A549 (cell line): Measurements from ENCODE around the gene HIVEP1.

Experiments used
- CHD2 ChIP-seq: fragments of 150-350 bp; IDR thresholded peaks from 2 replicates; pipeline ENCODE4 v1.6.1; 2014; ENCODE audit warnings: low read length; ENCODE audit not compliant: partially characterized antibody
- CTCF ChIP-seq: fragments of >200 bp; sonication (Bioruptor Twin); formaldehyde crosslinking; IDR thresholded peaks from 3 replicates; pipeline ENCODE4 v1.5.1; 2016
- MYC ChIP-seq: IDR thresholded peaks from 2 replicates; pipeline ENCODE4 v1.6.1; 2012; ENCODE audit warnings: mild to moderate bottlenecking, inconsistent platforms, low read length, improper control_type of control experiment, borderline replicate concordance
- RCOR1 ChIP-seq: fragments of 150-350 bp; IDR thresholded peaks from 2 replicates; pipeline ENCODE4 v1.6.1; 2014; ENCODE audit warnings: antibody characterized with exemption, low read length, low read depth
- REST ChIP-seq: fragments of 200-600 bp; sonication (generic); IDR thresholded peaks from 2 replicates; pipeline ENCODE4 v1.6.1; 2016; ENCODE audit warnings: antibody characterized with exemption, mild to moderate bottlenecking, moderate library complexity
- TF ChIP-seq, protein P1 (sequence below): IDR thresholded peaks from 2 replicates; pipeline ENCODE4 v1.6.1; 2012

DNA sequence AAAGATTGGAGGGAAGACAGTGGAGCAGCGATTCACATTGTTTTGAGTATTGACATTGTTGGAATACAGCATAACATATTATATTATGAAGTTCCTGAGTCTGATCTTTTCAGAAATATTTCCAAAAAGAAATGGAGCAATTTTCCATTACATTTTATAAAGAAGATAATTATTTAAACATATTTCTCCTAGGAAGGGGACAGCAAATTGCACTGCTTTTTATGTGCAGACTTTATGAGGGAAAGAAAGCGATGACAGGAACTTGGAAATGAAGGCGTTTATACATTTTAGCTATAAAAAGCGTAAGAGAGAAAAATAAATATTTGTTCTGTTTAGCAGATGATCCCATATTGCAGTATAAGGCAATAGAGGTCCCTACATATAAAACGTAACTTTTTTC, 161.1 kb downstream of the HIVEP1 start:
- TF ChIP-seq RCOR1 (no peak), CHD2 (no peak), MYC (no peak), CTCF (no peak), REST (no peak)
- TF ChIP-seq, protein P1, sequence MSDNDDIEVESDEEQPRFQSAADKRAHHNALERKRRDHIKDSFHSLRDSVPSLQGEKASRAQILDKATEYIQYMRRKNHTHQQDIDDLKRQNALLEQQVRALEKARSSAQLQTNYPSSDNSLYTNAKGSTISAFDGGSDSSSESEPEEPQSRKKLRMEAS = no peak
